Activated naive CD4-positive, alpha-beta T cell treated with anti-CD3 and anti-CD28 coated beads, Interleukin-2, amount 10 ng/mL, durations not matched to agents 7 days and 5 days (primary cell): ENCODE data around the gene BTBD18.

Source experiments
- CTCF ChIA-PET: fragments of 350-600 bp; sonication (Branson Sonifier 250); formaldehyde crosslinking; loops from one replicate; lab custom pipeline; 2021; ENCODE audit warnings: antibody characterized with exemption; lab: Charles Lee
- DNase-seq: peaks from one replicate; pipeline ENCODE4 v3.0.0-alpha.2; 2020
- H3K27ac Mint-ChIP-seq: one replicate; pipeline ENCODE4 v1.8.0; 2021; ENCODE audit warnings: mild to moderate bottlenecking, moderate library complexity, mixed read lengths
- H3K27me3 Mint-ChIP-seq: one replicate; pipeline ENCODE4 v1.8.0; 2021; ENCODE audit warnings: mild to moderate bottlenecking, mixed read lengths
- H3K36me3 Mint-ChIP-seq: one replicate; pipeline ENCODE4 v1.8.0; 2021; ENCODE audit warnings: mixed read lengths
- H3K4me1 Mint-ChIP-seq: one replicate; pipeline ENCODE4 v1.8.0; 2021; ENCODE audit warnings: mixed read lengths
- H3K4me3 Mint-ChIP-seq: one replicate; pipeline ENCODE4 v1.8.0; 2021; ENCODE audit warnings: mild to moderate bottlenecking, moderate library complexity, mixed read lengths
- H3K9me3 Mint-ChIP-seq: one replicate; pipeline ENCODE4 v1.8.0; 2021; ENCODE audit warnings: mixed read lengths

BTBD18 gene

GRCh38 chr11:57764566-57764965 lies 12.9 kb upstream of the BTBD18 start:
- peaks cover 23% of the 10 kb centered on the region for H3K27me3 Mint-ChIP-seq
- H3K9me3 Mint-ChIP-seq: no peaks in the 10 kb centered on the region
- CTCF ChIA-PET: interaction anchor here (2.3 kb wide), 1 partner anchor 36 kb away, joined by 12 read pairs; no protein-coding TSS in a partner anchor
- no peaks in the 10 kb centered on the region for H3K36me3 Mint-ChIP-seq
- H3K4me1 Mint-ChIP-seq: peaks cover 27% of the 10 kb centered on the region
- no peak overlapping the region for H3K4me3 Mint-ChIP-seq
- no peak for DNase-seq
- H3K27ac Mint-ChIP-seq: no peak overlapping the region

GRCh38 chr11:57764021-57764420 lies 12.4 kb upstream of the BTBD18 start:
- no peak for DNase-seq
- Mint-ChIP-seq H3K9me3 (no peaks in the 10 kb centered on the region), H3K4me1 (peaks cover 24% of the 10 kb centered on the region), H3K27me3 (peaks cover 23% of the 10 kb centered on the region), H3K27ac (no peak overlapping the region), H3K4me3 (no peak overlapping the region), H3K36me3 (no peaks in the 10 kb centered on the region)
- CTCF ChIA-PET: interaction anchor here (2.3 kb wide), 1 partner anchor 37 kb away, joined by 12 read pairs; no protein-coding TSS in a partner anchor

- peaks cover 23% of the 10 kb centered on the region for H3K27me3 Mint-ChIP-seq
- no peak overlapping the region for H3K4me3 Mint-ChIP-seq
- no peaks in the 10 kb centered on the region for H3K9me3 Mint-ChIP-seq
- no peak for DNase-seq
- peaks cover 23% of the 10 kb centered on the region for H3K4me1 Mint-ChIP-seq
- no peak overlapping the region for H3K27ac Mint-ChIP-seq
- CTCF ChIA-PET: interaction anchor here (0.7 to 2.3 kb wide), 2 partner anchors 9 to 37 kb away, joined by 3 to 12 read pairs; no protein-coding TSS in a partner anchor
- no peaks in the 10 kb centered on the region for H3K36me3 Mint-ChIP-seq
Measured at GRCh38 chr11:57763568-57763967, 11.9 kb upstream of the BTBD18 start.

- no peaks in the 10 kb centered on the region for H3K36me3 Mint-ChIP-seq
- DNase-seq: no peak
- no peak overlapping the region for H3K4me3 Mint-ChIP-seq
- no peaks in the 10 kb centered on the region for H3K9me3 Mint-ChIP-seq
- CTCF ChIA-PET: interaction anchor here (2.0 kb wide), 1 partner anchor 38 kb away, joined by 10 read pairs; no protein-coding TSS in a partner anchor
- no peak overlapping the region for H3K27ac Mint-ChIP-seq
- peaks cover 23% of the 10 kb centered on the region for H3K27me3 Mint-ChIP-seq
- peaks cover 19% of the 10 kb centered on the region for H3K4me1 Mint-ChIP-seq
Measured at GRCh38 chr11:57762235-57762861, 10.7 kb upstream of the BTBD18 start.

GRCh38 chr11:57761301-57762234 lies 9.9 kb upstream of the BTBD18 start, which contains the start of gene CTNND1:
Gene CTNND1 (plus strand): TSS chr11:57761802. CDS start chr11:57791479, 29,677 bp downstream.
- Mint-ChIP-seq H3K36me3 (no peaks in the 10 kb centered on the region), H3K9me3 (no peaks in the 10 kb centered on the region), H3K4me1 (peaks cover 19% of the 10 kb centered on the region), H3K4me3 (peak within 1 kb of the TSS; percentile 5), H3K27ac (no peak within 1 kb of the TSS), H3K27me3 (peaks cover 23% of the 10 kb centered on the region)
- DNase-seq: no peak
- CTCF ChIA-PET: interaction anchor here (1.1 to 2.0 kb wide), 2 partner anchors 10 to 39 kb away, joined by 4 to 10 read pairs; partner anchors contain the start of gene BTBD18

- H3K9me3 Mint-ChIP-seq: no peaks in the 10 kb centered on the region
- peaks cover 11% of the 10 kb centered on the region for H3K4me1 Mint-ChIP-seq
- H3K4me3 Mint-ChIP-seq: no peak overlapping the region
- CTCF ChIA-PET: interaction anchor here (1.7 to 6.4 kb wide), 2 partner anchors 10 to 43 kb away, joined by 5 to 43 read pairs; no protein-coding TSS in a partner anchor
- peaks cover 14% of the 10 kb centered on the region for H3K27me3 Mint-ChIP-seq
- no peaks in the 10 kb centered on the region for H3K36me3 Mint-ChIP-seq
- no peak for DNase-seq
- no peak overlapping the region for H3K27ac Mint-ChIP-seq
Measured at GRCh38 chr11:57758174-57758573, 6.6 kb upstream of the BTBD18 start.

GRCh38 chr11:57752954-57753353 lies 1.3 kb upstream of the BTBD18 start:
- CTCF ChIA-PET: interaction anchor here (0.7 to 2.2 kb wide), 2 partner anchors 42 to 49 kb away, joined by 4 to 41 read pairs; no protein-coding TSS in a partner anchor
- H3K36me3 Mint-ChIP-seq: peaks cover 9% of the 10 kb centered on the region
- H3K4me1 Mint-ChIP-seq: peaks cover 6% of the 10 kb centered on the region
- no peaks in the 10 kb centered on the region for H3K9me3 Mint-ChIP-seq
- no peak overlapping the region for H3K27ac Mint-ChIP-seq
- no peak overlapping the region for H3K4me3 Mint-ChIP-seq
- peaks cover 3% of the 10 kb centered on the region for H3K27me3 Mint-ChIP-seq
- no peak for DNase-seq

- no peak overlapping the region for H3K27ac Mint-ChIP-seq
- H3K36me3 Mint-ChIP-seq: peaks cover 15% of the 10 kb centered on the region
- peaks cover 11% of the 10 kb centered on the region for H3K4me1 Mint-ChIP-seq
- H3K9me3 Mint-ChIP-seq: no peaks in the 10 kb centered on the region
- DNase-seq: no peak
- H3K27me3 Mint-ChIP-seq: peaks cover 3% of the 10 kb centered on the region
- no peak overlapping the region for H3K4me3 Mint-ChIP-seq
- CTCF ChIA-PET: interaction anchor here (0.8 to 2.2 kb wide), 10 partner anchors 10 to 292 kb away, joined by 3 to 41 read pairs (median 4); partner anchors contain the start of genes CTNND1, SELENOH and UBE2L6
Measured at GRCh38 chr11:57751176-57751575, 443 bp downstream of the BTBD18 start.

GRCh38 chr11:57746920-57747319 lies 4.7 kb downstream of the BTBD18 start:
- Mint-ChIP-seq H3K4me1 (peaks cover 38% of the 10 kb centered on the region), H3K27ac (peak overlapping the region; percentile 16), H3K36me3 (peaks cover 46% of the 10 kb centered on the region), H3K9me3 (no peaks in the 10 kb centered on the region), H3K4me3 (no peak overlapping the region), H3K27me3 (no peaks in the 10 kb centered on the region)
- CTCF ChIA-PET: interaction anchor here (3.3 kb wide), 1 partner anchor 54 kb away, joined by 15 read pairs; no protein-coding TSS in a partner anchor
- no peak for DNase-seq

- Mint-ChIP-seq H3K36me3 (peaks cover 56% of the 10 kb centered on the region), H3K27ac (peak overlapping the region; percentile 24), H3K4me1 (peaks cover 45% of the 10 kb centered on the region), H3K27me3 (no peaks in the 10 kb centered on the region), H3K9me3 (no peaks in the 10 kb centered on the region), H3K4me3 (no peak overlapping the region)
- DNase-seq: no peak
- CTCF ChIA-PET: interaction anchor here (1.1 to 2.9 kb wide), 2 partner anchors 14 to 56 kb away, joined by 3 to 19 read pairs; no protein-coding TSS in a partner anchor
Measured at GRCh38 chr11:57745206-57745605, 6.4 kb downstream of the BTBD18 start.

GRCh38 chr11:57744357-57744756 lies 7.3 kb downstream of the BTBD18 start:
- Mint-ChIP-seq H3K27ac (no peak overlapping the region), H3K27me3 (no peaks in the 10 kb centered on the region), H3K9me3 (no peaks in the 10 kb centered on the region), H3K36me3 (peaks cover 59% of the 10 kb centered on the region), H3K4me1 (peaks cover 51% of the 10 kb centered on the region), H3K4me3 (no peak overlapping the region)
- DNase-seq: no peak
- CTCF ChIA-PET: interaction anchor here (0.6 to 2.9 kb wide), 2 partner anchors 57 to 286 kb away, joined by 3 to 19 read pairs; no protein-coding TSS in a partner anchor

GRCh38 chr11:57742087-57742452 lies 9.5 kb downstream of the BTBD18 start:
- Mint-ChIP-seq H3K9me3 (no peaks in the 10 kb centered on the region), H3K27ac (peak overlapping the region; percentile 98), H3K4me3 (peak overlapping the region; percentile 96), H3K36me3 (peaks cover 61% of the 10 kb centered on the region), H3K4me1 (peaks cover 49% of the 10 kb centered on the region), H3K27me3 (no peaks in the 10 kb centered on the region)
- no peak for DNase-seq
- CTCF ChIA-PET: interaction anchor here (1.0 to 3.4 kb wide), 3 partner anchors 9 to 58 kb away, joined by 4 to 22 read pairs (median 5); partner anchors contain the start of gene BTBD18

- H3K4me1 Mint-ChIP-seq: peaks cover 45% of the 10 kb centered on the region
- H3K36me3 Mint-ChIP-seq: peaks cover 58% of the 10 kb centered on the region
- peak within 1 kb of the TSS; percentile 96 for H3K4me3 Mint-ChIP-seq
- H3K27ac Mint-ChIP-seq: peak within 1 kb of the TSS; percentile 98
- H3K27me3 Mint-ChIP-seq: no peaks in the 10 kb centered on the region
- no peaks in the 10 kb centered on the region for H3K9me3 Mint-ChIP-seq
- CTCF ChIA-PET: interaction anchor here (1.0 to 3.4 kb wide), 3 partner anchors 10 to 58 kb away, joined by 4 to 22 read pairs (median 5); partner anchors contain the start of gene BTBD18
- DNase-seq: peak; percentile 98
Measured at GRCh38 chr11:57741132-57742086, 10.2 kb downstream of the BTBD18 start, which contains the start of gene SELENOH. Gene SELENOH (plus strand): TSS chr11:57741491. CDS start chr11:57741596, 105 bp downstream.
